ENCODE results near the gene PHF20.
"Not testable (repeated sequence)": the region's sequence is repeated elsewhere in the genome, so short reads cannot be mapped to it uniquely, and the experiment has no call there.

The PHF20 gene

DNA sequence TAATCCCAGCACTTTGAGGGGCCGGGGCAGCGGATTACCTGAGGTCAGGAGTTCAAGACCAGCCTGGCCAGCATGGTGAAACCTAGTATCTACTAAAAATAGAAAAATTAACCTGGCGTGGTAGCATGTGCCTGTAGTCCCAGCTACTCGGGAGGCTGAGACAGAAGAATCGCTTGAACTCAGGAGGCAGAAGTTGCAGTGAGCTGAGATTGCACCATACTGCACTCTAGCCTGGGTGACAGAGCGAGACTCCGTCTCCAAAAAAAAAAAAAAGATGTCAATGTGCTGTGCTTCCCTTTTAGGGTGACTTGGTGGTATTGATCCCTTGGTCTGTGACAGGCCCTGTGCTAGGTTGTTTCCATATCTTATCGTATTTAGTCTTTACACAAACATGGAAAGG, 79.8 kb downstream of the PHF20 start:
- H3K4me1 ChIP-seq (ENCODE audit: control insufficient read depth, insufficient read depth, low read length): not testable (repeated sequence)

DNA sequence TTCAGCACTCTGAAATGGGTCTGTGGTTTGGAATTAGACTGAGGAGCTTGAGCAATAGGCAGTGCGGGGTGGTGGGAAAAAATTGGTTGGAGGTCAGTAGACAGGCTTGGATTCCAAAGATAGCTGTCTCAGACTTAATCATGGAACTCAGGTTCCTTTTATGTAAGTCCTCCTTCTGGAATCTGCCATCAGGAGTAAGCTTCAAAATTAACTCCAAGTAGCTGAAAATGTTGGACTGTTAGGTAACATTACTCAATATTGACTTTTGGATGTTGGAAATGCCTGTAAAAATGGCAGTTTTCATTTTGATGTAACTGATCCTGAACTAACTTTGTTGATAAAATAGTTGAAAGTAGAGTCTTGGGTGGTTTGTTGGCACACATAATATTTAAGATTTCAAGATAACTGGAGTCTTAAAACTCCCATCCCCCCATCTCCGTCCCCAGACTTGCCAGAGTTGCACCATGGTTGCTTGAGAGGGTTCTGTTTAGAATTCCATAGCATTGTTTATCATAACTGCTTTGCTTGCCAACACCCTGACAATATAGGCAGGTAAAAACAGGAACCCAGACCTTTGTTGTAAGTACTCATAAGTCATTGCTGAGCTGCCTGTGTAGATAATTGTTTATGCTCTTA, 83.0 kb downstream of the PHF20 start:
- peaks cover 7% of the 10 kb centered on the region for H3K4me1 ChIP-seq (ENCODE audit: control insufficient read depth, insufficient read depth, low read length)
- peak; percentile 44 for DNase-seq (ENCODE audit: low read depth)
- H3K4me3 ChIP-seq (ENCODE audit: low read length): no peak overlapping the region
- H3K9me3 ChIP-seq (ENCODE audit: control insufficient read depth, low read length): no peaks in the 10 kb centered on the region
- H3K9ac ChIP-seq (ENCODE audit: low read length): no peak overlapping the region
- peaks cover 21% of the 10 kb centered on the region for H3K36me3 ChIP-seq (ENCODE audit: control insufficient read depth, insufficient read depth, low read length, severe bottlenecking)
- no peaks in the 10 kb centered on the region for H3K27me3 ChIP-seq (replicated peaks; ENCODE audit: control insufficient read depth, insufficient read depth, low read length)

More for the DNA sequence above, 79.8 kb downstream of the PHF20 start:
- not testable (repeated sequence) for H3K9ac ChIP-seq (ENCODE audit: low read length); H3K9me3 ChIP-seq (ENCODE audit: control insufficient read depth, low read length); H3K4me3 ChIP-seq (ENCODE audit: low read length); H3K27me3 ChIP-seq (replicated peaks; ENCODE audit: control insufficient read depth, insufficient read depth, low read length); DNase-seq (ENCODE audit: low read depth)
- peaks cover 28% of the 10 kb centered on the region for H3K36me3 ChIP-seq (ENCODE audit: control insufficient read depth, insufficient read depth, low read length, severe bottlenecking)

DNA sequence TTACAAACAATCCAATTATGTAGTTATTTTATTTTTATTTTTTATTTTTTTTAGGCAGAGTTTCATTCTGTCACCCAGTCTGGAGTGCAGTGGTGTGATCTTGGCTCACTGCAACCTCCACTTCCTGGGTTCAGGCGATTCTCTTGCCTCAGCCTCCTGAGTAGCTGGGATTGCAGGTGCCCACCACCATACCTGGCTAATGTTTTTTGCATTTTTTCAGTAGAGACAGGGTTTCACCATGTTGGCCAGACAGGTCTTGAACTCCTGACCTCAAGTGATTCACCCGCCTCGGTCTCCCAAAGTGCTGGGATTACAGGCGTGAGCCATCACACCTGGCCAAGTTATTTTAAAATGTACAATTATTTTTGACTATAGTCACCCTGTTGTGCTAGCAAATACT, 83.8 kb downstream of the PHF20 start:
- not testable (repeated sequence) for H3K27me3 ChIP-seq (replicated peaks; ENCODE audit: control insufficient read depth, insufficient read depth, low read length); DNase-seq (ENCODE audit: low read depth); H3K4me3 ChIP-seq (ENCODE audit: low read length); H3K4me1 ChIP-seq (ENCODE audit: control insufficient read depth, insufficient read depth, low read length); H3K9ac ChIP-seq (ENCODE audit: low read length); H3K9me3 ChIP-seq (ENCODE audit: control insufficient read depth, low read length)
- H3K36me3 ChIP-seq (ENCODE audit: control insufficient read depth, insufficient read depth, low read length, severe bottlenecking): peaks cover 21% of the 10 kb centered on the region

DNA sequence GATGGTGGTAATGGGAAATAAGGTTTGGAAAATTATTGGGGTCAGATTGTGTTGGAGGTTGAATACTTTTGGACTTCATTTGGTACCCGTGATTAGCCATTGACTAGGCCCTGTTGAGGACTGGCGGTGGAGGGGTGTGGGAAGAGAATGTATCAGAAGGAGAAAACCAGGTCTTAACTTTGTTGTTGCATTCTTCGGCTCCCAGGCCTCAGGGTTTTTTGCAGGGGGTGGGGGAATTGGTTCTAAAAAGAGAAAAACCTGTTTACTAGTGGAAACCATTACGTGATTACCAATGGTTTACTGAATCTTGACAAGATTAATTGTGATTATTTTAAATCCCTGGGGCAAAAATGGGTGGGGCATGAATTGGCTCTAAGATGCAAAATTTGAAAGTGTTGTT, 85.1 kb downstream of the PHF20 start:
- Histone ChIP-seq H3K9me3 (ENCODE audit: control insufficient read depth, low read length) (no peaks in the 10 kb centered on the region), H3K4me3 (ENCODE audit: low read length) (no peak overlapping the region), H3K9ac (ENCODE audit: low read length) (no peak overlapping the region), H3K4me1 (ENCODE audit: control insufficient read depth, insufficient read depth, low read length) (peaks cover 5% of the 10 kb centered on the region), H3K36me3 (ENCODE audit: control insufficient read depth, insufficient read depth, low read length, severe bottlenecking) (peaks cover 20% of the 10 kb centered on the region), H3K27me3 (replicated peaks; ENCODE audit: control insufficient read depth, insufficient read depth, low read length) (no peaks in the 10 kb centered on the region)
- DNase-seq (ENCODE audit: low read depth): no peak

DNA sequence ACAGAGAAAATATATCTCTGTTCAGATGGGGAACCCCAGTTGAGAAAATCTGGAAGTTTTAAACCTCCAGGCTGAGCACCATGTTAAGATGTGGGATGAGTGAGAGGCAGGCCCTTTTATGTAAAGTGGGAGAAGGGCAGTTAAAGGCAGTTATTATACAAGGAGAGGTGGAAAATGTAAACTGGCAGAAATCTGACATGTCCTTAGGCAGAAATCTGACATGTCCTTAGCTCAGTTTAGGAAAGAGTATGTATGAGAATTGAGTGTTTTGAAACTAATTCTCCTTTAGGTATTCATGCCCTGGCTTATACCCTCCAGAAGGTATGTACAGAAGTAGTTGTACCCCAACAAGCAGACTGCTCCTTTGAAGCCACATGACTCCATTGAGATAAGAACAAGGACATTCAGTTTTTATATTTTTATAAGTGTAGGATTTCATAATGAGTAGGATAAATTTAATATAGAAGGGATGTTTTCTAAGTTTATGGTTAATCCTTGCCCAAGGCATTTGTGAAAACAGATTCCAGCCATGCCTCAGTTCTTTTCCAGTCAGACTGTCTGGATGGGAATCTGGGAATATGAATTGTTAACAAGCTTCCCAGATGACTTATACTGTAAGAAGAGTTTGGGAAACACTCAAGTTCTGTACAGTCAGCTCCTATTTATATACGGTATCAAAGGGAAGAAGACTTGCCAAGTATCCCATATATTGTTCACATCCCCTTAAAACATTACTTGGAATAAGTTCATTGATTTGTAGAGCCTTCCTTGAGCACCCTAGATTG, 94.8 kb downstream of the PHF20 start:
- H3K9me3 ChIP-seq (ENCODE audit: control insufficient read depth, low read length): no peaks in the 10 kb centered on the region
- H3K9ac ChIP-seq (ENCODE audit: low read length): no peak overlapping the region
- H3K4me3 ChIP-seq (ENCODE audit: low read length): no peak overlapping the region
- peak; percentile 82 for DNase-seq (ENCODE audit: low read depth)
- peaks cover 9% of the 10 kb centered on the region for H3K4me1 ChIP-seq (ENCODE audit: control insufficient read depth, insufficient read depth, low read length)
- H3K27me3 ChIP-seq (replicated peaks; ENCODE audit: control insufficient read depth, insufficient read depth, low read length): no peaks in the 10 kb centered on the region
- peaks cover 5% of the 10 kb centered on the region for H3K36me3 ChIP-seq (ENCODE audit: control insufficient read depth, insufficient read depth, low read length, severe bottlenecking)

DNA sequence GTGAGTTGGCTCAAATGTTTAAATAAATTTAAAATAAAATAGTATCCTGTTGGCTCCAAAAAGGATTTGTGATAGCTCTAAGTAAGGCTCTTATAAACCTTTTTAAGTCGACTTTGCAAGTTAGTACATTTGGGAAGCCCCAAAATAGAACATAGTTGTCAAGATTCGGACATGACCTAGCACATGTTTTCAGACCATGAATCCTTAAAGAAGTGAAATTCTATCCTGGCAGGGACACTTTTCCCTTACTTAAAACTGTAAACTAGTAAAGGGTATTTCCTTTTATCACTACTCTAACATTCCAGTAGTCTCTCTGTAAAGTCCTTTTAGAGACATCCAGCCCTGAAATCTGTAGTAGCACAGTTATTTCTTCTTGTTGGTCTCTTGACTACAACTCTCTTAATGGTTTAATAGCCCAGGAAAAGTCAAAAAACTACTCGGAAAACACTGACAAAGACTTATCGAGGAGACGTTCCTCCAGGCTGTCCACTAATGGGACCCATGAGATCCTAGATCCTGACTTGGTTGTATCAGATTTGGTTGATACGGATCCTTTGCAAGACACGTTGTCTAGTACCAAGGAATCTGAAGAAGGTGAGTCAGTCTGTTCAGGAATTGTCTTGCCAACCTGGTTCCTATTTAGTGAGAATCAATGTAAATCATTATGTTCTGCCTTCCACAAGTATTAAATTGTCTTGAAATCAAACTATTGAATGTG, 98.9 kb downstream of the PHF20 start:
- Histone ChIP-seq H3K36me3 (ENCODE audit: control insufficient read depth, insufficient read depth, low read length, severe bottlenecking) (no peaks in the 10 kb centered on the region), H3K4me3 (ENCODE audit: low read length) (peak overlapping the region; percentile 39), H3K27me3 (replicated peaks; ENCODE audit: control insufficient read depth, insufficient read depth, low read length) (no peaks in the 10 kb centered on the region), H3K9me3 (ENCODE audit: control insufficient read depth, low read length) (no peaks in the 10 kb centered on the region), H3K4me1 (ENCODE audit: control insufficient read depth, insufficient read depth, low read length) (peaks cover 15% of the 10 kb centered on the region), H3K9ac (ENCODE audit: low read length) (peak overlapping the region; percentile 27)
- peak; percentile 10 for DNase-seq (ENCODE audit: low read depth)

DNA sequence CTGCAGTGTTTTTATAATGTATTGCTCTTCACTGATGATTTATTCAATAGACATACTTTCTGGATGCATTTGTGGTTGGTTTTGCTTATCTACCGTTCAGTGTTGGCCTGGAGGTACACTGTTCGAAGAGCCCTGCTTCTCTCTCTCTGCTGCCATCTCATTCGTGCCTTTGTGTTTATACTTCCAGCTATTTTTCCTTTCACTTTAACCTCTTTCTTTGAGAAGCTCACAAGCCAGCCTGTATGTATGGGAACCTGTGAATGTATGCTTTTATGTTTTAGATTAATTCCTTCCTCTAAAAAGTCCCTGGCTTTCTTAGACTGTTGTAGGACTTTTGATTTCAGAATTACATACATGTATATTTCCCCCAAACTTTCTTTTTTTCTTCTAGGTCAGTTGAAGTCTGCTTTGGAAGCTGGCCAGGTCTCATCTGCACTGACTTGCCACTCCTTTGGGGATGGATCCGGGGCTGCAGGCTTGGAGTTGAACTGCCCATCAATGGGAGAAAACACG, 99.5 kb downstream of the PHF20 start:
- no peaks in the 10 kb centered on the region for H3K36me3 ChIP-seq (ENCODE audit: control insufficient read depth, insufficient read depth, low read length, severe bottlenecking)
- H3K27me3 ChIP-seq (replicated peaks; ENCODE audit: control insufficient read depth, insufficient read depth, low read length): no peaks in the 10 kb centered on the region
- H3K9ac ChIP-seq (ENCODE audit: low read length): peak overlapping the region; percentile 27
- peak overlapping the region; percentile 39 for H3K4me3 ChIP-seq (ENCODE audit: low read length)
- no peaks in the 10 kb centered on the region for H3K9me3 ChIP-seq (ENCODE audit: control insufficient read depth, low read length)
- H3K4me1 ChIP-seq (ENCODE audit: control insufficient read depth, insufficient read depth, low read length): peaks cover 18% of the 10 kb centered on the region
- peak; percentile 54 for DNase-seq (ENCODE audit: low read depth)

DNA sequence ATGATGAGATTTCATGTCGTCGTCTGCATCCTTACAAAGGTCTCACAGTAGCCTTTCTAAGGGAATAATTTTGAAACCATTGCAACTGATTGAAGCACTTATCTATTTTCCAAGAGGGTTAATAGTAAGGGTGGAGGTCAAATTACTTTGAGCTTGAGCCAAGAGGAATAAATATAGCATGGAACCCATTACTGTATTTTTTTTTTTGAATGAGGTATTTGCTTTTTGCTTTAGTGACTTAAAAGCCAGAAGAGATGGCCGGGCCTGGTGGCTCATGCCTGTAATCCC, 104.2 kb downstream of the PHF20 start:
- Histone ChIP-seq H3K4me3 (ENCODE audit: low read length) (no peak overlapping the region), H3K9me3 (ENCODE audit: control insufficient read depth, low read length) (no peaks in the 10 kb centered on the region), H3K36me3 (ENCODE audit: control insufficient read depth, insufficient read depth, low read length, severe bottlenecking) (peaks cover 6% of the 10 kb centered on the region), H3K4me1 (ENCODE audit: control insufficient read depth, insufficient read depth, low read length) (peaks cover 15% of the 10 kb centered on the region), H3K9ac (ENCODE audit: low read length) (no peak overlapping the region), H3K27me3 (replicated peaks; ENCODE audit: control insufficient read depth, insufficient read depth, low read length) (no peaks in the 10 kb centered on the region)
- DNase-seq (ENCODE audit: low read depth): no peak

DNA sequence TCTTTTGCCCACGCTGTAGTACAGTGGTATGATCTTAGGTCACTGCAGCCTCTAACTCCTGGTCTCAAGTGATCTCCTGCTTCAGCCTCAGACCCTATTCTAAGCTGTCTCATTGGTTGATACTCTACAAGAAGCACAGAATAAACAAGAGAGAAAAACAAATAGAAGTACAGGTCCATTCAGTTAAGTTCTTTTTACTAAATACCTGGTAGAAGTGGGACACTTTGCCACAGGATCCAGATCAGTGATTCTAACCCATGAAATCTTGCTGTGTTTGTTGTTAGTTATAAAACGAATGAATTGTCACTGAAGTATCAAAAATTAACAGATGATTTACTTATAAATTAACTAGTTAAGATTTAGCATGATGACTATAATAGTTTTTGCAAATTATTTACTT, 105.8 kb downstream of the PHF20 start:
- H3K27me3 ChIP-seq (replicated peaks; ENCODE audit: control insufficient read depth, insufficient read depth, low read length): no peaks in the 10 kb centered on the region
- no peaks in the 10 kb centered on the region for H3K9me3 ChIP-seq (ENCODE audit: control insufficient read depth, low read length)
- H3K9ac ChIP-seq (ENCODE audit: low read length): no peak overlapping the region
- peaks cover 14% of the 10 kb centered on the region for H3K4me1 ChIP-seq (ENCODE audit: control insufficient read depth, insufficient read depth, low read length)
- peaks cover 6% of the 10 kb centered on the region for H3K36me3 ChIP-seq (ENCODE audit: control insufficient read depth, insufficient read depth, low read length, severe bottlenecking)
- DNase-seq (ENCODE audit: low read depth): no peak
- H3K4me3 ChIP-seq (ENCODE audit: low read length): no peak overlapping the region

DNA sequence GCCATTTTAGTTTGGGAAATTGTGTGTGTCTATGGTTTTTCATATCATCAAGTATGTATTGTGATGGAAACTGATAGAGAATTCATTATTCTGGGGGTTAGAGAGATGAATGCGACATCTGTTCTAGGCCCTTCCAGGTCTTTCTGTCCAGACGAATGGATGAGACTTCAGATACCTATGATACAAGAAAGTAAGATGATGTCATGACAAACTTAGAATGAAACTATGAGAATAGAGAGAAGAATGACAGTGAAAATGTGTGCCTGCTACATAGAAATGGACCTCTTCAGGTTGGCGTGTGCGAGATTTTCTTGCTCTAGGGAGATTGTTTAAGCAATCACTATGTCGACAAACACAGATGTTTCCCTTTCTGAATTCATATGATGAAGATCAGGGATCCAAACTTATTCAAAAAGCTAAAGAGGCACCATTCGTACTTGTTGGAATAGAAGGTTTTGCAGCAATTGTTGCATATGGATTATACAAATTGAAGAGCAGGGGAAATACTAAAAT, 106.4 kb downstream of the PHF20 start:
- H3K4me3 ChIP-seq (ENCODE audit: low read length): no peak overlapping the region
- H3K36me3 ChIP-seq (ENCODE audit: control insufficient read depth, insufficient read depth, low read length, severe bottlenecking): peaks cover 6% of the 10 kb centered on the region
- H3K9ac ChIP-seq (ENCODE audit: low read length): no peak overlapping the region
- H3K27me3 ChIP-seq (replicated peaks; ENCODE audit: control insufficient read depth, insufficient read depth, low read length): no peaks in the 10 kb centered on the region
- peaks cover 16% of the 10 kb centered on the region for H3K4me1 ChIP-seq (ENCODE audit: control insufficient read depth, insufficient read depth, low read length)
- no peaks in the 10 kb centered on the region for H3K9me3 ChIP-seq (ENCODE audit: control insufficient read depth, low read length)
- DNase-seq (ENCODE audit: low read depth): no peak

DNA sequence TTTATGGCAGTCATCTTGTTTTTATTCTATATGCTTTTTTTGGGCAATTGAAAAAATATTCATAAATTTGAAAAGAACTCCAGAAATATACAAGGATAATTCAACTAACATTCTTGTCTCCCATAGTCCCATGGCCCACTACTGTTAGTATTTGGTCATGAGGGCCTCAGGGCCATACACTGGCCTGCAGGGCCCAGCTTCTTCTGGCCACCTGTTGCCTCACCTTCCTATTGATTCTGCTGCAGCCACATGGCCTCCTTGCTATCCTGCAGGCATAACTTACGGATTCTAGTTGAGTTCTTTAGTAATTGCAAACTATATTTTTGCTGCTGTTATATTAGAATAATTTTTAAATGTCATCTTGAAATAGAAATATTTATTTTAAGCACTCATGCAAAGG, 109.9 kb downstream of the PHF20 start:
- Histone ChIP-seq H3K9ac (ENCODE audit: low read length) (no peak overlapping the region), H3K4me1 (ENCODE audit: control insufficient read depth, insufficient read depth, low read length) (peaks cover 33% of the 10 kb centered on the region), H3K9me3 (ENCODE audit: control insufficient read depth, low read length) (no peaks in the 10 kb centered on the region), H3K27me3 (replicated peaks; ENCODE audit: control insufficient read depth, insufficient read depth, low read length) (no peaks in the 10 kb centered on the region), H3K4me3 (ENCODE audit: low read length) (no peak overlapping the region), H3K36me3 (ENCODE audit: control insufficient read depth, insufficient read depth, low read length, severe bottlenecking) (peaks cover 6% of the 10 kb centered on the region)
- no peak for DNase-seq (ENCODE audit: low read depth)
